ENCODE measurements around the gene TBL1XR1. TPM values are rescaled to one million over a fixed set of nuclear protein-coding genes. Genes with fewer than 3 reads are reported as not detected.

TBL1XR1 gene
- total and polyA plus RNA-seq, 2 of the 13 experiments (the other 11 are each of a cell fraction or from before 2014, with no cell fraction given): 57.7 to 62.5 TPM

DNA sequence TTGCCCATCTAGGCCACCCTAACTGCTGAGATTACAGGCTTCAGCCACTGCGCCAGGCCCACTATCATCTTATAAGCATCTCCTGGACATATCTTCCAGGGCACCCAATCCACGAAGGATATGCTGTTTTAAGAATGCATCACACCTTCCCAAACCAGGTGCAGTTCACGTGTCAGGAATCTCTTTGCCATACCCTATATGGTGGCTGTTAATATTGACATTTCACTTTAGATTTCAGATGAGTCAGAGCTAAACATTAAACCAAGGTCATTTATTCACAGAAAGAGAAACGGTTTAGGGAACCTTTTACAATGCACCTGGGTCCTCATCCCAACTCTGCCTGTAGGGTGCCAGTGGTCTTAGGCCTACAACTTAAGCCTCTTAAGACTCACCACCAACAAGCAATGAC, 85.7 kb downstream of the TBL1XR1 start (continued):
- TF ChIP-seq, protein P1, sequence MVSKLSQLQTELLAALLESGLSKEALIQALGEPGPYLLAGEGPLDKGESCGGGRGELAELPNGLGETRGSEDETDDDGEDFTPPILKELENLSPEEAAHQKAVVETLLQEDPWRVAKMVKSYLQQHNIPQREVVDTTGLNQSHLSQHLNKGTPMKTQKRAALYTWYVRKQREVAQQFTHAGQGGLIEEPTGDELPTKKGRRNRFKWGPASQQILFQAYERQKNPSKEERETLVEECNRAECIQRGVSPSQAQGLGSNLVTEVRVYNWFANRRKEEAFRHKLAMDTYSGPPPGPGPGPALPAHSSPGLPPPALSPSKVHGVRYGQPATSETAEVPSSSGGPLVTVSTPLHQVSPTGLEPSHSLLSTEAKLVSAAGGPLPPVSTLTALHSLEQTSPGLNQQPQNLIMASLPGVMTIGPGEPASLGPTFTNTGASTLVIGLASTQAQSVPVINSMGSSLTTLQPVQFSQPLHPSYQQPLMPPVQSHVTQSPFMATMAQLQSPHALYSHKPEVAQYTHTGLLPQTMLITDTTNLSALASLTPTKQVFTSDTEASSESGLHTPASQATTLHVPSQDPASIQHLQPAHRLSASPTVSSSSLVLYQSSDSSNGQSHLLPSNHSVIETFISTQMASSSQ (IDR thresholded peaks at IDR 0.05; ENCODE audit: low read depth): peak; percentile 62
- TF ChIP-seq, protein P1 (CRISPR knock-in tag; IDR thresholded peaks at IDR 0.05; ENCODE audit: borderline replicate concordance): peak; percentile 71; the same call in 1 of the 2 replicates
- no peak for TF ChIP-seq RAD51 (IDR thresholded peaks at IDR 0.05; ENCODE audit: borderline replicate concordance)
- no peak for TF ChIP-seq CBX5 (CRISPR knock-in tag; IDR thresholded peaks at IDR 0.05; ENCODE audit: borderline replicate concordance)
- TF ChIP-seq SIN3A (IDR thresholded peaks at IDR 0.05; ENCODE audit: borderline replicate concordance, low read depth, low read length): no peak
- peak; percentile 86; the same call in 1 of the 2 replicates for TF ChIP-seq ZMAT3 (CRISPR knock-in tag; conservative IDR thresholded peaks at IDR 0.05)
- TF ChIP-seq ZNF772 (CRISPR knock-in tag; IDR thresholded peaks at IDR 0.05): 0 out of 2 replicates have a peak, but pooled peaks have one; percentile 31
- TF ChIP-seq KDM5B (CRISPR knock-in tag; IDR thresholded peaks at IDR 0.05; ENCODE audit: borderline replicate concordance): no peak
- TF ChIP-seq, protein P2, sequence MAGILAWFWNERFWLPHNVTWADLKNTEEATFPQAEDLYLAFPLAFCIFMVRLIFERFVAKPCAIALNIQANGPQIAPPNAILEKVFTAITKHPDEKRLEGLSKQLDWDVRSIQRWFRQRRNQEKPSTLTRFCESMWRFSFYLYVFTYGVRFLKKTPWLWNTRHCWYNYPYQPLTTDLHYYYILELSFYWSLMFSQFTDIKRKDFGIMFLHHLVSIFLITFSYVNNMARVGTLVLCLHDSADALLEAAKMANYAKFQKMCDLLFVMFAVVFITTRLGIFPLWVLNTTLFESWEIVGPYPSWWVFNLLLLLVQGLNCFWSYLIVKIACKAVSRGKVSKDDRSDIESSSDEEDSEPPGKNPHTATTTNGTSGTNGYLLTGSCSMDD (CRISPR knock-in tag; IDR thresholded peaks at IDR 0.05): no peak
- TF ChIP-seq HOXA9 (CRISPR knock-in tag; IDR thresholded peaks at IDR 0.05; ENCODE audit: borderline replicate concordance): no peak
- no peak for TF ChIP-seq ZNF33A (CRISPR knock-in tag; IDR thresholded peaks at IDR 0.05; ENCODE audit: borderline replicate concordance)
- TF ChIP-seq JUN (CRISPR knock-in tag; IDR thresholded peaks at IDR 0.05): 0 out of 2 replicates have a peak, but pooled peaks have one; percentile 46
- TF ChIP-seq SP140L (CRISPR knock-in tag; IDR thresholded peaks at IDR 0.05; ENCODE audit: borderline replicate concordance): no peak
- TF ChIP-seq, protein P3, sequence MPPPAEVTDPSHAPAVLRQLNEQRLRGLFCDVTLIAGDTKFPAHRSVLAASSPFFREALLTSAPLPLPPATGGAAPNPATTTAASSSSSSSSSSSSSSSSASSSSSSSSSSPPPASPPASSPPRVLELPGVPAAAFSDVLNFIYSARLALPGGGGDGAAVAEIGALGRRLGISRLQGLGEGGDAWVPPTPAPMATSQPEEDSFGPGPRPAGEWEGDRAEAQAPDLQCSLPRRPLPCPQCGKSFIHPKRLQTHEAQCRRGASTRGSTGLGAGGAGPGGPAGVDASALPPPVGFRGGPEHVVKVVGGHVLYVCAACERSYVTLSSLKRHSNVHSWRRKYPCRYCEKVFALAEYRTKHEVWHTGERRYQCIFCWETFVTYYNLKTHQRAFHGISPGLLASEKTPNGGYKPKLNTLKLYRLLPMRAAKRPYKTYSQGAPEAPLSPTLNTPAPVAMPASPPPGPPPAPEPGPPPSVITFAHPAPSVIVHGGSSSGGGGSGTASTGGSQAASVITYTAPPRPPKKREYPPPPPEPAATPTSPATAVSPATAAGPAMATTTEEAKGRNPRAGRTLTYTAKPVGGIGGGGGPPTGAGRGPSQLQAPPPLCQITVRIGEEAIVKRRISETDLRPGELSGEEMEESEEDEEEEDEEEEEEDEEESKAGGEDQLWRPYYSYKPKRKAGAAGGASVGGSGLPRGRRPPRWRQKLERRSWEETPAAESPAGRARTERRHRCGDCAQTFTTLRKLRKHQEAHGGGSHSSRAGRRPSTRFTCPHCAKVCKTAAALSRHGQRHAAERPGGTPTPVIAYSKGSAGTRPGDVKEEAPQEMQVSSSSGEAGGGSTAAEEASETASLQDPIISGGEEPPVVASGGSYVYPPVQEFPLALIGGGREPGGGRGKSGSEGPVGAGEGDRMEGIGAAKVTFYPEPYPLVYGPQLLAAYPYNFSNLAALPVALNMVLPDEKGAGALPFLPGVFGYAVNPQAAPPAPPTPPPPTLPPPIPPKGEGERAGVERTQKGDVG (CRISPR knock-in tag; IDR thresholded peaks at IDR 0.05; ENCODE audit: borderline replicate concordance): no peak
- peak; percentile 79 for TF ChIP-seq RXRB (CRISPR knock-in tag; IDR thresholded peaks at IDR 0.05; ENCODE audit: borderline replicate concordance)
- no peak for TF ChIP-seq EED (CRISPR knock-in tag; IDR thresholded peaks at IDR 0.05)
- no peak for TF ChIP-seq GTF3A (CRISPR knock-in tag; conservative IDR thresholded peaks at IDR 0.05)
- peak; percentile 23; the same call in 1 of the 2 replicates for TF ChIP-seq NR2F6 (IDR thresholded peaks at IDR 0.05)
- TF ChIP-seq NR2F6 (CRISPR knock-in tag; IDR thresholded peaks at IDR 0.05): peak; percentile 64
- TF ChIP-seq, protein P4, sequence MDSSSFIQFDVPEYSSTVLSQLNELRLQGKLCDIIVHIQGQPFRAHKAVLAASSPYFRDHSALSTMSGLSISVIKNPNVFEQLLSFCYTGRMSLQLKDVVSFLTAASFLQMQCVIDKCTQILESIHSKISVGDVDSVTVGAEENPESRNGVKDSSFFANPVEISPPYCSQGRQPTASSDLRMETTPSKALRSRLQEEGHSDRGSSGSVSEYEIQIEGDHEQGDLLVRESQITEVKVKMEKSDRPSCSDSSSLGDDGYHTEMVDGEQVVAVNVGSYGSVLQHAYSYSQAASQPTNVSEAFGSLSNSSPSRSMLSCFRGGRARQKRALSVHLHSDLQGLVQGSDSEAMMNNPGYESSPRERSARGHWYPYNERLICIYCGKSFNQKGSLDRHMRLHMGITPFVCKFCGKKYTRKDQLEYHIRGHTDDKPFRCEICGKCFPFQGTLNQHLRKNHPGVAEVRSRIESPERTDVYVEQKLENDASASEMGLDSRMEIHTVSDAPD (CRISPR knock-in tag; IDR thresholded peaks at IDR 0.05): no peak
- no peak for TF ChIP-seq ZNF570 (CRISPR knock-in tag; IDR thresholded peaks at IDR 0.05; ENCODE audit: borderline replicate concordance)
